ENCODE measurements around the gene CYP27A1.

DNA sequence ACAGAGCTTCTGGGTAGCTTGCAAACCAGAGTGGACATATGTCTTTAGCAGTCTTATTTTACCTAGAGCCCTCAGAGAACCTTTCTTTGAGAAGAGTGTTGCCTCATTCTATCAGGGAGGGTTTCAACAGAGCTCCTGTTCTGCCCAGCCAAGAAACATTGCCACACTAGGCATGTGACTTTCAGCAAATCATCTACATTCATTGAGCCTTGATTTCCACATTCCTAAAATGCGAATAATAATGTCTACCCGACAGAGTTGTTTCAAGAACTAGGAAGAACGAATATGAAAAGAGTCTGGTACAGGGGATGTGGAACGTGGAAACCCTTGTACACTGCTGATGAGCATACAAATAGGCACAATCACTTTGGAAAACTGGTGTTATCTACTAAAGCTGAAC, 57.5 kb downstream of the CYP27A1 start:
- TF ChIP-seq POLR2A (IDR thresholded peaks at IDR 0.05) (no peak), POLR2AphosphoS5 (IDR thresholded peaks at IDR 0.05) (peak; percentile 8 to 53), EP300 (IDR thresholded peaks at IDR 0.05) (peak in 1 of 4 donors; percentile 66)
- TF ChIP-seq, protein P1, sequence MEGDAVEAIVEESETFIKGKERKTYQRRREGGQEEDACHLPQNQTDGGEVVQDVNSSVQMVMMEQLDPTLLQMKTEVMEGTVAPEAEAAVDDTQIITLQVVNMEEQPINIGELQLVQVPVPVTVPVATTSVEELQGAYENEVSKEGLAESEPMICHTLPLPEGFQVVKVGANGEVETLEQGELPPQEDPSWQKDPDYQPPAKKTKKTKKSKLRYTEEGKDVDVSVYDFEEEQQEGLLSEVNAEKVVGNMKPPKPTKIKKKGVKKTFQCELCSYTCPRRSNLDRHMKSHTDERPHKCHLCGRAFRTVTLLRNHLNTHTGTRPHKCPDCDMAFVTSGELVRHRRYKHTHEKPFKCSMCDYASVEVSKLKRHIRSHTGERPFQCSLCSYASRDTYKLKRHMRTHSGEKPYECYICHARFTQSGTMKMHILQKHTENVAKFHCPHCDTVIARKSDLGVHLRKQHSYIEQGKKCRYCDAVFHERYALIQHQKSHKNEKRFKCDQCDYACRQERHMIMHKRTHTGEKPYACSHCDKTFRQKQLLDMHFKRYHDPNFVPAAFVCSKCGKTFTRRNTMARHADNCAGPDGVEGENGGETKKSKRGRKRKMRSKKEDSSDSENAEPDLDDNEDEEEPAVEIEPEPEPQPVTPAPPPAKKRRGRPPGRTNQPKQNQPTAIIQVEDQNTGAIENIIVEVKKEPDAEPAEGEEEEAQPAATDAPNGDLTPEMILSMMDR (IDR thresholded peaks at IDR 0.05) = no peak
